Activated naive CD8-positive, alpha-beta T cell treated with anti-CD3 and anti-CD28 coated beads for 36 hours (primary cell): ENCODE results near the gene TYSND1. TPM values are rescaled to one million over a fixed set of nuclear protein-coding genes. Genes with fewer than 3 reads are reported as not detected.
"Not testable (repeated sequence)": the region's sequence is repeated elsewhere in the genome, so short reads cannot be mapped to it uniquely, and the experiment has no call there.

ENCODE experiments used
- DNase-seq: peaks from one replicate; pipeline ENCODE4 v3.0.0; 2021
- H3K27ac Mint-ChIP-seq: one replicate; pipeline ENCODE4 v1.8.0; 2022; ENCODE audit warnings: mild to moderate bottlenecking, moderate library complexity, mixed read lengths
- H3K27me3 Mint-ChIP-seq: one replicate; pipeline ENCODE4 v1.8.0; 2022; ENCODE audit warnings: mild to moderate bottlenecking, mixed read lengths
- H3K36me3 Mint-ChIP-seq: one replicate; pipeline ENCODE4 v1.8.0; 2021; ENCODE audit warnings: mild to moderate bottlenecking, mixed read lengths
- H3K4me1 Mint-ChIP-seq: one replicate; pipeline ENCODE4 v1.8.0; 2021; ENCODE audit warnings: mixed read lengths
- H3K4me3 Mint-ChIP-seq: one replicate; pipeline ENCODE4 v1.8.0; 2022; ENCODE audit warnings: mild to moderate bottlenecking, moderate library complexity, mixed read lengths
- H3K9me3 Mint-ChIP-seq: one replicate; pipeline ENCODE4 v1.8.0; 2022; ENCODE audit warnings: mixed read lengths
- total RNA-seq, 2 experiments: library from RNA; stranded (reverse); gene quantifications; one replicate each; pipeline ENCODE4 v1.2.3, GENCODE V29; 2021

The TYSND1 gene
- total RNA-seq: 10 to 100 TPM; 15.8 to 15.9 TPM

- Mint-ChIP-seq H3K27ac (peak within 1 kb of the TSS; percentile 97), H3K36me3 (peaks cover 22% of the 10 kb centered on the region), H3K27me3 (no peaks in the 10 kb centered on the region), H3K4me3 (peak within 1 kb of the TSS; percentile 91), H3K4me1 (peaks cover 36% of the 10 kb centered on the region), H3K9me3 (no peaks in the 10 kb centered on the region)
- DNase-seq: peak; percentile 94
These were observed at the start of gene TYSND1 for GRCh38 chr10:70146489-70147258. TYSND1 (minus strand) TSS chr10:70146700; CDS start chr10:70146586, 114 bp downstream.

- Mint-ChIP-seq H3K27ac (no peak overlapping the region), H3K9me3 (no peaks in the 10 kb centered on the region), H3K27me3 (no peaks in the 10 kb centered on the region), H3K4me1 (peaks cover 18% of the 10 kb centered on the region), H3K36me3 (peaks cover 13% of the 10 kb centered on the region), H3K4me3 (no peak overlapping the region)
- no peak for DNase-seq
These were observed 46.9 kb upstream of the TYSND1 start for GRCh38 chr10:70193391-70193844.

GRCh38 chr10:70192326-70192968, 45.9 kb upstream of the TYSND1 start:
- Mint-ChIP-seq H3K4me1 (peaks cover 9% of the 10 kb centered on the region), H3K36me3 (peaks cover 5% of the 10 kb centered on the region), H3K4me3 (no peak overlapping the region), H3K9me3 (no peaks in the 10 kb centered on the region), H3K27me3 (no peaks in the 10 kb centered on the region), H3K27ac (no peak overlapping the region)
- DNase-seq: no peak

GRCh38 chr10:70191972-70192305, 45.4 kb upstream of the TYSND1 start:
- peaks cover 2% of the 10 kb centered on the region for H3K36me3 Mint-ChIP-seq
- H3K4me1 Mint-ChIP-seq: peaks cover 5% of the 10 kb centered on the region
- DNase-seq: no peak
- H3K27me3 Mint-ChIP-seq: no peaks in the 10 kb centered on the region
- no peaks in the 10 kb centered on the region for H3K9me3 Mint-ChIP-seq
- no peak overlapping the region for H3K27ac Mint-ChIP-seq
- H3K4me3 Mint-ChIP-seq: no peak overlapping the region

- no peaks in the 10 kb centered on the region for H3K9me3 Mint-ChIP-seq
- H3K4me3 Mint-ChIP-seq: no peak overlapping the region
- no peaks in the 10 kb centered on the region for H3K27me3 Mint-ChIP-seq
- no peak for DNase-seq
- no peaks in the 10 kb centered on the region for H3K36me3 Mint-ChIP-seq
- H3K4me1 Mint-ChIP-seq: peaks cover 3% of the 10 kb centered on the region
- H3K27ac Mint-ChIP-seq: no peak overlapping the region
These were observed 44.9 kb upstream of the TYSND1 start for GRCh38 chr10:70191161-70191971.

- no peak overlapping the region for H3K4me3 Mint-ChIP-seq
- no peaks in the 10 kb centered on the region for H3K36me3 Mint-ChIP-seq
- no peaks in the 10 kb centered on the region for H3K9me3 Mint-ChIP-seq
These were observed 44.1 kb upstream of the TYSND1 start for GRCh38 chr10:70190581-70190980.

GRCh38 chr10:70190102-70190501, 43.6 kb upstream of the TYSND1 start:
- Mint-ChIP-seq H3K27ac (no peak overlapping the region), H3K4me1 (peaks cover 3% of the 10 kb centered on the region), H3K27me3 (no peaks in the 10 kb centered on the region), H3K4me3 (no peak overlapping the region), H3K9me3 (no peaks in the 10 kb centered on the region), H3K36me3 (no peaks in the 10 kb centered on the region)
- no peak for DNase-seq

More at GRCh38 chr10:70190581-70190980, 44.1 kb upstream of the TYSND1 start:
- Mint-ChIP-seq H3K27me3 (no peaks in the 10 kb centered on the region), H3K4me1 (peaks cover 3% of the 10 kb centered on the region), H3K27ac (no peak overlapping the region)
- no peak for DNase-seq

- H3K36me3 Mint-ChIP-seq: no peaks in the 10 kb centered on the region
- no peaks in the 10 kb centered on the region for H3K27me3 Mint-ChIP-seq
- H3K27ac Mint-ChIP-seq: no peak overlapping the region
- peaks cover 3% of the 10 kb centered on the region for H3K4me1 Mint-ChIP-seq
- H3K4me3 Mint-ChIP-seq: no peak overlapping the region
- no peaks in the 10 kb centered on the region for H3K9me3 Mint-ChIP-seq
- DNase-seq: no peak
These were observed 42.3 kb upstream of the TYSND1 start for GRCh38 chr10:70188768-70189167.

- DNase-seq: no peak
- H3K4me1 Mint-ChIP-seq: peaks cover 3% of the 10 kb centered on the region
- H3K27ac Mint-ChIP-seq: no peak overlapping the region
- H3K9me3 Mint-ChIP-seq: no peaks in the 10 kb centered on the region
- no peaks in the 10 kb centered on the region for H3K36me3 Mint-ChIP-seq
- no peaks in the 10 kb centered on the region for H3K27me3 Mint-ChIP-seq
- H3K4me3 Mint-ChIP-seq: no peak overlapping the region
These were observed 40.1 kb upstream of the TYSND1 start for GRCh38 chr10:70186571-70186970.

- Mint-ChIP-seq H3K4me3 (no peak overlapping the region), H3K27me3 (no peaks in the 10 kb centered on the region), H3K4me1 (peaks cover 3% of the 10 kb centered on the region), H3K27ac (no peak overlapping the region), H3K9me3 (no peaks in the 10 kb centered on the region), H3K36me3 (no peaks in the 10 kb centered on the region)
- no peak for DNase-seq
These were observed 39.6 kb upstream of the TYSND1 start for GRCh38 chr10:70186090-70186489.

GRCh38 chr10:70183304-70183703, 36.8 kb upstream of the TYSND1 start:
- no peak overlapping the region for H3K4me3 Mint-ChIP-seq
- no peaks in the 10 kb centered on the region for H3K27me3 Mint-ChIP-seq
- H3K4me1 Mint-ChIP-seq: no peaks in the 10 kb centered on the region
- no peak overlapping the region for H3K27ac Mint-ChIP-seq
- H3K36me3 Mint-ChIP-seq: peaks cover 1% of the 10 kb centered on the region
- H3K9me3 Mint-ChIP-seq: no peaks in the 10 kb centered on the region
- no peak for DNase-seq

- H3K27me3 Mint-ChIP-seq: not testable (repeated sequence)
These were observed 32.7 kb upstream of the TYSND1 start for GRCh38 chr10:70179209-70179608.

GRCh38 chr10:70178139-70178725, 31.7 kb upstream of the TYSND1 start:
- no peak overlapping the region for H3K4me3 Mint-ChIP-seq
- DNase-seq: no peak
- H3K36me3 Mint-ChIP-seq: peaks cover 1% of the 10 kb centered on the region
- H3K4me1 Mint-ChIP-seq: peaks cover 10% of the 10 kb centered on the region
- no peaks in the 10 kb centered on the region for H3K9me3 Mint-ChIP-seq
- H3K27me3 Mint-ChIP-seq: no peaks in the 10 kb centered on the region
- H3K27ac Mint-ChIP-seq: no peak overlapping the region

More at GRCh38 chr10:70179209-70179608, 32.7 kb upstream of the TYSND1 start:
- H3K36me3 Mint-ChIP-seq, H3K4me1 Mint-ChIP-seq, H3K9me3 Mint-ChIP-seq, DNase-seq, H3K4me3 Mint-ChIP-seq, H3K27ac Mint-ChIP-seq: not testable (repeated sequence)

- Mint-ChIP-seq H3K4me3 (no peak overlapping the region), H3K27ac (no peak overlapping the region), H3K36me3 (peaks cover 1% of the 10 kb centered on the region), H3K4me1 (peaks cover 17% of the 10 kb centered on the region), H3K27me3 (no peaks in the 10 kb centered on the region), H3K9me3 (no peaks in the 10 kb centered on the region)
- no peak for DNase-seq
These were observed 29.9 kb upstream of the TYSND1 start for GRCh38 chr10:70176441-70176840.

- DNase-seq: no peak
- Mint-ChIP-seq H3K36me3 (peaks cover 1% of the 10 kb centered on the region), H3K4me3 (no peak overlapping the region), H3K27ac (no peak overlapping the region), H3K9me3 (peaks cover 4% of the 10 kb centered on the region), H3K4me1 (peaks cover 20% of the 10 kb centered on the region), H3K27me3 (no peaks in the 10 kb centered on the region)
These were observed 29.0 kb upstream of the TYSND1 start for GRCh38 chr10:70175516-70175915.
